ENCODE measurements around the gene TCEAL5.
"Not testable (repeated sequence)": the region's sequence is repeated elsewhere in the genome, so short reads cannot be mapped to it uniquely, and the experiment has no call there.

Gene TCEAL5

GRCh38 chrX:103233263-103233662, 43.3 kb downstream of the TCEAL5 start:
- TF ChIP-seq, protein P1, sequence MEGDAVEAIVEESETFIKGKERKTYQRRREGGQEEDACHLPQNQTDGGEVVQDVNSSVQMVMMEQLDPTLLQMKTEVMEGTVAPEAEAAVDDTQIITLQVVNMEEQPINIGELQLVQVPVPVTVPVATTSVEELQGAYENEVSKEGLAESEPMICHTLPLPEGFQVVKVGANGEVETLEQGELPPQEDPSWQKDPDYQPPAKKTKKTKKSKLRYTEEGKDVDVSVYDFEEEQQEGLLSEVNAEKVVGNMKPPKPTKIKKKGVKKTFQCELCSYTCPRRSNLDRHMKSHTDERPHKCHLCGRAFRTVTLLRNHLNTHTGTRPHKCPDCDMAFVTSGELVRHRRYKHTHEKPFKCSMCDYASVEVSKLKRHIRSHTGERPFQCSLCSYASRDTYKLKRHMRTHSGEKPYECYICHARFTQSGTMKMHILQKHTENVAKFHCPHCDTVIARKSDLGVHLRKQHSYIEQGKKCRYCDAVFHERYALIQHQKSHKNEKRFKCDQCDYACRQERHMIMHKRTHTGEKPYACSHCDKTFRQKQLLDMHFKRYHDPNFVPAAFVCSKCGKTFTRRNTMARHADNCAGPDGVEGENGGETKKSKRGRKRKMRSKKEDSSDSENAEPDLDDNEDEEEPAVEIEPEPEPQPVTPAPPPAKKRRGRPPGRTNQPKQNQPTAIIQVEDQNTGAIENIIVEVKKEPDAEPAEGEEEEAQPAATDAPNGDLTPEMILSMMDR (IDR thresholded peaks at IDR 0.05) = no peak
- TF ChIP-seq ZFX (IDR thresholded peaks at IDR 0.05; ENCODE audit: borderline replicate concordance) = no peak
- H3K27ac ChIP-seq = no peak overlapping the region

DNA sequence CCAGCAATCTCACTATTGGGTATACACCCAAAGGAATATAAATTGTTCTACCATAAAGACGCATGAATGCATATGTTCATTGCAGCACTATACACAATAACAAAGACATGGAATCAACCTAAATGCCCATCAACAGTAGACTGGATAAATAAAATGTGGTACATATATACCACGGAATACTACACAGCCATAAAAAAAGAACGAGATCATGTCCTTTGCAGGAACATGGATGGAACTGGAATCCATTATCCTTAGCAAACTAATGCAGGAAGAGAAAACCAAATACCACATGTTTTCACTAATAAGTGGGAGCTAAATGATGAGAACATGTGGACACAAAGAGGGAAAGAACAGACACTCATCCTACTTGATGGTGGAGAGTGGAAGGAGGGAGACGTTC, 50.6 kb downstream of the TCEAL5 start:
- not testable (repeated sequence) for H3K27ac ChIP-seq
